Common myeloid progenitor, CD34-positive (primary cell): ENCODE data around the gene ZBTB16.
A peak's percentile ranks its signal among the peaks of the same experiment; 100 is the strongest.

Source experiments
- CTCF ChIA-PET: fragments of 350-600 bp; sonication (Branson Sonifier 250); formaldehyde crosslinking; loops from one replicate; lab custom pipeline; 2021; ENCODE audit warnings: antibody characterized with exemption; lab: Charles Lee
- POLR2A ChIA-PET: fragments of 350-600 bp; sonication (Branson Sonifier 250); formaldehyde crosslinking; loops from one replicate; lab custom pipeline; 2021; ENCODE audit warnings: antibody characterized with exemption; lab: Charles Lee
- DNase-seq, 3 donors: peaks; one replicate each; pipeline versions ENCODE4 v3.0.0 to v3.0.0-alpha.2; 2013
- H3K27ac ChIP-seq, 2 experiments: 1 replicate in 1 of 2; 2 replicates in 1 of 2; pipeline ENCODE4 v1.7.0; 2013; ENCODE audit warnings: inconsistent platforms in 2 of 2, low read length in 2 of 2, mild to moderate bottlenecking in 2 of 2, low read depth in 1 of 2, moderate library complexity in 1 of 2; ENCODE audit not compliant: severe bottlenecking in 2 of 2, insufficient read depth in 1 of 2, poor library complexity in 1 of 2
- H3K27me3 ChIP-seq, 5 experiments: replicated peaks in 2 of 5; 1 replicate in 3 of 5; 2 replicates in 2 of 5; pipeline versions ENCODE4 v1.6.1 to v1.7.0; 2013; ENCODE audit warnings: low read length in 4 of 5, mild to moderate bottlenecking in 2 of 5, moderate library complexity in 2 of 5, inconsistent platforms in 1 of 5; ENCODE audit not compliant: insufficient read depth in 5 of 5, control insufficient read depth in 4 of 5
- H3K36me3 ChIP-seq, 4 experiments: 1 replicate in 2 of 4; 2 replicates in 2 of 4; pipeline versions ENCODE4 v1.6.1 to v1.7.0; 2013; ENCODE audit warnings: low read length in 3 of 4, control low read depth in 1 of 4, mild to moderate bottlenecking in 1 of 4; ENCODE audit not compliant: control insufficient read depth in 4 of 4, insufficient read depth in 4 of 4
- H3K4me1 ChIP-seq, 4 experiments: 1 replicate in 3 of 4; 2 replicates in 1 of 4; pipeline versions ENCODE4 v1.6.1 to v1.7.1; 2013; ENCODE audit warnings: low read length in 3 of 4, mild to moderate bottlenecking in 3 of 4, control low read depth in 1 of 4, inconsistent platforms in 1 of 4, moderate library complexity in 1 of 4; ENCODE audit not compliant: control insufficient read depth in 4 of 4, insufficient read depth in 4 of 4; ENCODE audit errors: control extremely low read depth in 1 of 4
- H3K4me3 ChIP-seq, 7 experiments: 1 replicate in 4 of 7; 2 replicates in 3 of 7; pipeline versions ENCODE4 v1.5.1 to v1.7.0; 2013; ENCODE audit warnings: mild to moderate bottlenecking in 7 of 7, low read length in 6 of 7, moderate library complexity in 6 of 7, inconsistent platforms in 2 of 7, low read depth in 2 of 7, control low read depth in 1 of 7; ENCODE audit not compliant: insufficient read depth in 4 of 7, control insufficient read depth in 1 of 7; ENCODE audit errors: extremely low read depth in 1 of 7
- H3K9me3 ChIP-seq, 5 experiments: 1 replicate in 4 of 5; 2 replicates in 1 of 5; pipeline versions ENCODE4 v1.6.1 to v1.7.1; 2013; ENCODE audit warnings: low read length in 4 of 5, mild to moderate bottlenecking in 2 of 5, inconsistent platforms in 1 of 5, low read depth in 1 of 5, moderate library complexity in 1 of 5; ENCODE audit not compliant: control insufficient read depth in 4 of 5, insufficient read depth in 2 of 5; ENCODE audit errors: control extremely low read depth in 1 of 5
- WGBS: methylation state at CpG from one replicate; pipeline ENCODE4 v1.1.5; 2013; ENCODE audit not compliant: insufficient coverage; 5-methylcytosine and 5-hydroxymethylcytosine counted together

The ZBTB16 gene

DNA sequence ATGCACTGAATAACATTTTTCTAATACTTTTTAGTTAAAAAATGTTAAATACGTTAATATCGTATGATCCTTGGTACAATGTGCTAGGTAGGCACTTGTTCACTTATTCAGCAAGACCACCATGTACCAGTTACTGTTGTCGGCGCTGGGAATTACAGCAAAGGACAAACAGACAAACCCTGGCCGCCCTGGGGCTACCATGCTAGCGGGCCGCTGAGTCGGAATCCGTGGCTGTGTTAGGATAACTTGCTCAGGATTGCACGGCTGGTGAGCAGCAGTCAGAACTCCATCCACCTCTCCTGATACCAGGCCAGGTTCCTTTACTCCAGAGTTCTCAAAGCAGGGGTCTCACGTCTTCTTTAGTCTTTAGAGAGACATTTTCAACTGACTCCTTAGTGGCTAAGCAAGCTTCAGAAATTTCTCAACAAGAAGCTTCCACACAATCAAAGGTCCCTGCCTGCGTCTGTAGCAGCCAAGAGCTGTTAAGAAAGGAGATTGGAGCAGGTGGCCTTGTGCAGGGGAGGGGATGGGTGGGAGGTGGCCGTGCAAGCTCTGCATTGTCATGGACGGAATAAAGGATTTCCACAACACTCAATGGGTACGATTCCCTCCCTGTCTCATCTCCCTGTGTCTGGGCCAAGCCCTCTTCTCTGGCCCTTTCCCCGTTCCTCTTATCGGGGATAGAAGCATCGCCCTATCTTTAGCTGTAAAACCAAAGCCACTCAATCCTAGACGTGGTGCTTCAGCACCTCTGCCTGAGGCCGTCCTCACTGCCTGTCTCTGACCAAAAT, 196.9 kb downstream of the ZBTB16 start:
- H3K9me3 ChIP-seq = no peaks in the 10 kb centered on the region
- 92% methylated on average over 16 of the region's 20 CpGs for WGBS
- H3K36me3 ChIP-seq = peaks cover 0 to 11% (median 1%) of the 10 kb centered on the region in 4 experiments
- peaks cover 0 to 32% (median 23%) of the 10 kb centered on the region in 4 experiments for H3K4me1 ChIP-seq
- no peak overlapping the region for H3K27ac ChIP-seq
- no peaks in the 10 kb centered on the region for H3K27me3 ChIP-seq
- CTCF ChIA-PET = interaction anchor here (0.6 to 11.8 kb wide), 7 partner anchors 7 to 360 kb away, joined by 3 to 327 read pairs (median 88); no protein-coding TSS in a partner anchor
- POLR2A ChIA-PET = interaction anchor here (0.6 kb wide), 1 partner anchor 217 kb away, joined by 11 read pairs; no protein-coding TSS in a partner anchor
- DNase-seq = no peak
- H3K4me3 ChIP-seq = no peak overlapping the region

DNA sequence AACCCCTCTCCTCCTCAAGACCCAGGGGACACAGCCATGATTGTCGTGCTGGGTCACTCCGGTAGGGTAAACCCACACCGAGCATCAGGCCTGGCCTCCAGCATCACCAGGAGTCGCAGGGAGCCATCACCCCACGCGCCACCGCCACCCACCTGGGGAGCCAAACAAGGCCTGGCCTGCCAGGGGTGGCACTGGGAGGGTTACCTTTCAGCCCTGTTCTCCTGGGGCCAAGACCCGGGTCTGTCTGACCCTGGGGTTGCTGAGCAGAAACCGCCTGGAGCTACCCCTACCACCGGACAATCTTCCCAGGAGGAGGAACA, 197.4 kb downstream of the ZBTB16 start:
- WGBS = 95% methylated on average over 7 of the region's 10 CpGs
- CTCF ChIA-PET = interaction anchor here (0.9 to 11.8 kb wide), 8 partner anchors 7 to 360 kb away, joined by 3 to 327 read pairs (median 75); partner anchors contain the start of gene ZBTB16
- H3K9me3 ChIP-seq = no peaks in the 10 kb centered on the region
- DNase-seq = no peak
- no peak overlapping the region for H3K4me3 ChIP-seq
- H3K27me3 ChIP-seq = no peaks in the 10 kb centered on the region
- H3K36me3 ChIP-seq = peaks cover 0 to 7% (median 1%) of the 10 kb centered on the region in 4 experiments
- H3K4me1 ChIP-seq = peaks cover 0 to 32% (median 23%) of the 10 kb centered on the region in 4 experiments
- POLR2A ChIA-PET = no interaction called here
- no peak overlapping the region for H3K27ac ChIP-seq

DNA sequence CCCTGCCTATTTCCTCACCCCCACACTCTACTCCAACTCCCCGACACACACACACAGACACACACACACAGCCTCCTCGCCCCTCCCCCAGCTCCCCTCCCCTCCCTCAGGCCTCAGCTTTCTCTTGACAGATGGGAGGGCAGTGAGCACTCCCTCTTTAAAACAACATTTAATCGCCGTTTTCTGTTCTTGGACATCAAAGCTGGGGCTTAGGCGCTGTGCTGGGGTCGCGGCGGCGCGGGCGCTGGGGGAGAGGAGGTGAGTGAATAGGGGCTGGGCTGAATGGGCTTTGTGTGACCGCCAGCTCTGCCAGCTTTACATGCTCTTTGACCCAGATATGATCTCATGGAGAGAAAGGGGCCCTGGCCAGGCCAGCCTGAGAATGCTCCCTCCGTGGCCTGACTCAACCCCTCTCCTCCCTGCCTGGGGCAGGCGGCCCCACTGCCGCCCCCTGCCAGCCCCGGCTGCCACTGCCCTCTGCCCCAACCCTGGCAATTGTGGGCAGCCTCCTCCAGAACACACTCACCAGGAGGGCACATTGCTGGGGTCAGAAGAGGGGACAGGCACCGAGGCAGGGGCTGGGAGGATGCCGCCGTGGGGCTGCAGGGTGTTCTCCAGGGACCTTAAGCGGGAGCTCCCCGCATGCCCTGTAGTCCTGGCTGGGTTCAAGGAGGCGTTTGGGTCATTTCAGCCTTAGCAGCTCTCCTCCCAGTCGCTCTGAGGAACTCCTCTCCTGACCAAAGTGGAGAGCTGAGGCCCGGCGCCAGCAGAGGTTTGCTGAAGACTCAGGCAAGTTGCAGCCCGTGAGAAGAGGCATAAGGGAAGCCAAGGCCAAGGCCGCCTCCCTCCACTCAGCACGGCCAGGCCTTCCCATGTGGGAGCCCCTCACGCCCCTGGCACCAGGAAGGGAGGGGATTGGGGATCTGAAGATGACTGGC, 198.4 kb downstream of the ZBTB16 start:
- peak overlapping the region in 1 of 2 experiments; percentile 12 for H3K27ac ChIP-seq
- H3K36me3 ChIP-seq = peaks cover 0 to 7% (median 1%) of the 10 kb centered on the region in 4 experiments
- no peaks in the 10 kb centered on the region for H3K9me3 ChIP-seq
- WGBS = 92% methylated on average over 14 of the region's 29 CpGs
- POLR2A ChIA-PET = interaction anchor here (1.0 to 2.1 kb wide), 2 partner anchors 42 to 198 kb away, joined by 4 read pairs; partner anchors contain the start of gene ZBTB16
- H3K27me3 ChIP-seq = no peaks in the 10 kb centered on the region
- DNase-seq = peak in 2 of 3 donors; percentile 13 to 30
- no peak overlapping the region for H3K4me3 ChIP-seq
- CTCF ChIA-PET = interaction anchor here (0.8 to 11.8 kb wide), 23 partner anchors 8 to 362 kb away, joined by 3 to 327 read pairs (median 4); partner anchors contain the start of gene ZBTB16
- peaks cover 0 to 32% (median 23%) of the 10 kb centered on the region in 4 experiments for H3K4me1 ChIP-seq

DNA sequence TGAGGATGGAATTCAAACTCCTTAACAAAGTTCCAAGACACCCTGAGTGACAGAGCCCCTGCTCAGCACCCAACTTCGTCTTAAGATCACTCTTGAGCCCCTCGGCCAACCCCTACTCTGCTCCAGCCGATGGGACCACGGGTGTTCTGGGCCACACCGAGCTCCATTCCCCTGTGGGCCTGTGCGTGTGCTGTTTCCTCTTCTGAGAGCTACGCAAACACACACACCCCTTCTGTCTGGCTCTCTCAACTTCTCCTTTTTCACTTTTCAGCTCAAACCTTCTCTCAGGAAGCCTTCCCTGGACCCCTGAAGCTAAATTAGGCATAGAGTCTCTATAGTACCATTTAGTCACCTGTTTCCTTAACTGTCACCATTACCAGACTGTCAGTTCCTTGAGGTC, 199.2 kb downstream of the ZBTB16 start:
- Histone ChIP-seq H3K27me3 (peaks cover 0 to 5% (median under 1%) of the 10 kb centered on the region in 5 experiments), H3K4me3 (no peak overlapping the region), H3K36me3 (peaks cover 0 to 7% (median 1%) of the 10 kb centered on the region in 4 experiments), H3K9me3 (no peaks in the 10 kb centered on the region), H3K4me1 (peaks cover 0 to 32% (median 23%) of the 10 kb centered on the region in 4 experiments), H3K27ac (peak overlapping the region in 1 of 2 experiments; percentile 12)
- POLR2A ChIA-PET = interaction anchor here (1.0 to 2.1 kb wide), 2 partner anchors 43 to 199 kb away, joined by 4 read pairs; partner anchors contain the start of gene ZBTB16
- DNase-seq = peak; percentile 46 to 84 (median 81)
- 15% methylated on average over 7 of the region's 7 CpGs for WGBS
- CTCF ChIA-PET = interaction anchor here (0.8 to 11.8 kb wide), 27 partner anchors 9 to 369 kb away, joined by 3 to 327 read pairs (median 4); partner anchors contain the start of gene ZBTB16

DNA sequence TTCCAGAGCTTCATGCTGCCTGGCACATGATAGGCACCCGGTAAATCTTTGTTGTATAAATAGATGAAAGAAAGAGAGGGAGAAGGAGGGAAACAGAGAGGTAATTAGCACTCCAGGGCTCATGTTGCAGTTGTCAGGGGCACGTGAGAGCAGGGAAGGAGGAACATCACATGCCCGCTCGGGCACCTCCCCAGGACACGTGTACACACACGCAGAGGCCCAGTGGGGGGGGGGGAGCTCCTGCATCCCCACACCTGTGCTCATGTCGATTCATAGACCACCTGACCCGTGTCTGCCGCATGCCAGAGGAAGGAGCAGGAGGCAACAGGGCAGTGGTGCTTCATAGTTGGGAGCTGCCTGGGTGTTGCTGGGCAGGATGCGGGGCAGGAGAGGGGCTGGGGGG, 199.6 kb downstream of the ZBTB16 start:
- peaks cover 0 to 8% (median 3%) of the 10 kb centered on the region in 5 experiments for H3K27me3 ChIP-seq
- H3K4me1 ChIP-seq = peaks cover 0 to 32% (median 23%) of the 10 kb centered on the region in 4 experiments
- no peaks in the 10 kb centered on the region for H3K9me3 ChIP-seq
- no peak overlapping the region for H3K27ac ChIP-seq
- WGBS = 28% methylated on average over 3 of the region's 10 CpGs
- DNase-seq = peak in 2 of 3 donors; percentile 31 to 52
- H3K4me3 ChIP-seq = peak overlapping the region in 1 of 7 experiments; percentile 19
- peaks cover 0 to 7% (median 1%) of the 10 kb centered on the region in 4 experiments for H3K36me3 ChIP-seq
- CTCF ChIA-PET = interaction anchor here (0.8 to 11.8 kb wide), 26 partner anchors 10 to 370 kb away, joined by 3 to 327 read pairs (median 4); partner anchors contain the start of genes HTR3B and ZBTB16
- POLR2A ChIA-PET = interaction anchor here (0.6 to 2.1 kb wide), 3 partner anchors 43 to 567 kb away, joined by 4 to 8 read pairs (median 4); partner anchors contain the start of gene ZBTB16

DNA sequence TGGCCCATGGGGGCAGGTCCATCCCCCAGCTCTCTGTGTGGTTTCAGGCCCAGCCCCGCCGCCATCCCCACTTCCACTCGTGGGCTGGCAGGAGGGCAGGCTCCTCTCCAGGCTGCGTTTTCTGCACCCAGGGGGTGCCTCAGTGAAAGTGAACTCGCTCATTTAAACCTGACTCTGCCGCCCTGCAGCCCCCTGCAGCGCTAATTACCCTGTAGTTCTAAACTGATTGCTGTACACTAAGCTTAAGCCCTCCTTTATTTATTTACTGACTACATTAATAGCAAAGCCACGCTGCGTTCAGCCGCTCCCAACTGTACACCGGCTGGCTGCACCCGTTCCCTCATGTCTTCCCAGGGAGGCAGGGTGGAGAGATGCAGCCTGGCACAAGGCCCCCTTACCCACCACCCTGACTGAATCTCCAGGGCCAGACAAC, 200.1 kb downstream of the ZBTB16 start:
- no peak overlapping the region for H3K4me3 ChIP-seq
- H3K27ac ChIP-seq = no peak overlapping the region
- H3K4me1 ChIP-seq = peaks cover 0 to 32% (median 23%) of the 10 kb centered on the region in 4 experiments
- H3K27me3 ChIP-seq = peaks cover 0 to 8% (median 3%) of the 10 kb centered on the region in 5 experiments
- H3K36me3 ChIP-seq = peaks cover 0 to 5% (median 0%) of the 10 kb centered on the region in 4 experiments
- DNase-seq = no peak
- 81% methylated on average over 8 of the region's 12 CpGs for WGBS
- ChIA-PET POLR2A (interaction anchor here (0.6 kb wide), 1 partner anchor 568 kb away, joined by 8 read pairs; no protein-coding TSS in a partner anchor), CTCF (interaction anchor here (0.8 to 11.8 kb wide), 26 partner anchors 10 to 453 kb away, joined by 3 to 327 read pairs (median 12); partner anchors contain the start of genes HTR3B and ZBTB16)
- no peaks in the 10 kb centered on the region for H3K9me3 ChIP-seq
